Fibroblast of skin of left biceps (primary cell): Measurements from ENCODE around the gene SLC5A11.
"Not testable (repeated sequence)": the region's sequence is repeated elsewhere in the genome, so short reads cannot be mapped to it uniquely, and the experiment has no call there.

Experiments
- DNase-seq, 2 experiments: peaks; one replicate each; pipeline ENCODE4 v3.0.0-alpha.2; 2013; ENCODE audit warnings: low read depth in 2 of 2

SLC5A11 gene

GRCh38 chr16:24836836-24837235 lies 8.9 kb upstream of the SLC5A11 start:
- DNase-seq: no peak

GRCh38 chr16:24837969-24838368 lies 7.8 kb upstream of the SLC5A11 start:
- DNase-seq: no peak

- no peak for DNase-seq
Observed at GRCh38 chr16:24838554-24839266, 7.1 kb upstream of the SLC5A11 start.

- no peak for DNase-seq
Observed at GRCh38 chr16:24839347-24839972, 6.3 kb upstream of the SLC5A11 start.

- DNase-seq: no peak
Observed at GRCh38 chr16:24841291-24841690, 4.5 kb upstream of the SLC5A11 start.

GRCh38 chr16:24844101-24845030 lies 1.4 kb upstream of the SLC5A11 start:
- DNase-seq: no peak

GRCh38 chr16:24845031-24845365 lies 765 bp upstream of the SLC5A11 start:
- DNase-seq: not testable (repeated sequence)

GRCh38 chr16:24846548-24847357 lies 990 bp downstream of the SLC5A11 start:
- DNase-seq: no peak

GRCh38 chr16:24847358-24847664 lies 1.5 kb downstream of the SLC5A11 start:
- no peak for DNase-seq

- DNase-seq: peak in 1 of 2 experiments; percentile 21
Observed at GRCh38 chr16:24848065-24848464, 2.3 kb downstream of the SLC5A11 start.

GRCh38 chr16:24849641-24850040 lies 3.9 kb downstream of the SLC5A11 start:
- DNase-seq: no peak

- DNase-seq: no peak
Observed at GRCh38 chr16:24850289-24850938, 4.7 kb downstream of the SLC5A11 start.

GRCh38 chr16:24851700-24852099 lies 5.9 kb downstream of the SLC5A11 start:
- no peak for DNase-seq

GRCh38 chr16:24852281-24852721 lies 6.5 kb downstream of the SLC5A11 start:
- DNase-seq: no peak

- DNase-seq: no peak
Observed at GRCh38 chr16:24853169-24853824, 7.5 kb downstream of the SLC5A11 start.

GRCh38 chr16:24853830-24854229 lies 8.1 kb downstream of the SLC5A11 start:
- DNase-seq: no peak

GRCh38 chr16:24854607-24855171 lies 8.9 kb downstream of the SLC5A11 start:
- DNase-seq: no peak

GRCh38 chr16:24855678-24856077 lies 9.9 kb downstream of the SLC5A11 start:
- no peak for DNase-seq

GRCh38 chr16:24856871-24857270 lies 11.1 kb downstream of the SLC5A11 start:
- DNase-seq: not testable (repeated sequence)
